Vagina (tissue), 2 donors: ENCODE data around the gene BCAS3. TPM values are rescaled to one million over a fixed set of nuclear protein-coding genes. Genes with fewer than 3 reads are reported as not detected.

Experiments
- DNase-seq, 2 donors: peaks; one replicate each; pipeline ENCODE4 v3.0.0-alpha.2; 2017; ENCODE audit errors: extremely low spot score in 2 of 2
- H3K27ac ChIP-seq: fragments of 200-600 bp; sonication (generic); one replicate; pipeline ENCODE4 v1.5.1; 2019
- H3K27me3 ChIP-seq: fragments of 200-600 bp; sonication (generic); one replicate; pipeline ENCODE4 v1.5.1; 2019
- H3K36me3 ChIP-seq, 2 donors: fragments of 200-600 bp; sonication (generic); one replicate each; pipeline ENCODE4 v1.5.1; 2017 to 2019
- H3K4me1 ChIP-seq: fragments of 200-600 bp; sonication (generic); one replicate; pipeline ENCODE4 v1.5.1; 2019
- H3K4me3 ChIP-seq, 2 donors: fragments of 200-600 bp; sonication (generic); 1 replicate in 1 of 2; 2 replicates in 1 of 2; pipeline ENCODE4 v1.5.1; 2016 to 2019
- H3K9me3 ChIP-seq: fragments of 200-600 bp; sonication (generic); one replicate; pipeline ENCODE4 v1.5.1; 2019
- CTCF ChIP-seq, 3 experiments: fragments of 450-650 bp in 2 of 3; fragments of 200-600 bp in 1 of 3; sonication (generic) in 1 of 3; IDR thresholded peaks; one replicate each; pipeline ENCODE4 v1.5.1; 2017 to 2019; ENCODE audit warnings: antibody characterized with exemption in 3 of 3, mild to moderate bottlenecking in 2 of 3, moderate library complexity in 2 of 3
- POLR2A ChIP-seq, 2 donors: fragments of 450-650 bp; IDR thresholded peaks; one replicate each; pipeline ENCODE4 v1.6.1; 2017; ENCODE audit warnings: antibody characterized with exemption in 2 of 2, mild to moderate bottlenecking in 2 of 2, moderate library complexity in 2 of 2
- POLR2AphosphoS5 ChIP-seq, 2 donors: sonication (generic); formaldehyde crosslinking; IDR thresholded peaks; one replicate each; pipeline ENCODE4 v1.9.0; 2017; ENCODE audit warnings: antibody characterized with exemption in 2 of 2, mild to moderate bottlenecking in 2 of 2, low read depth in 1 of 2; ENCODE audit not compliant: insufficient read depth in 1 of 2
- intact Hi-C: fragments of 100-400 bp; cut with DNase I; formaldehyde crosslinking; loops from one replicate; pipeline ENCODE4 v1.15.1; 2023
- total RNA-seq: library from RNA; depleted of rRNA; stranded (reverse); fragments of >200 nt; gene quantifications from one replicate; pipeline ENCODE4 v1.2.3, GENCODE V29; 2016

BCAS3 gene
- total RNA-seq, 1 donor from 2014 or later: 33.1 TPM

GRCh38 chr17:61048376-61049106 is 370.9 kb downstream of the BCAS3 start:
- intact Hi-C loops: no loop called here
- DNase-seq: no peak
- no peak for TF ChIP-seq POLR2AphosphoS5 (IDR thresholded peaks at IDR 0.05; ENCODE audit: insufficient read depth in 1 of 2, low read depth in 1 of 2)
- no peak for TF ChIP-seq POLR2A (IDR thresholded peaks at IDR 0.05)
- TF ChIP-seq CTCF (IDR thresholded peaks at IDR 0.05): no peak

GRCh38 chr17:61053469-61053868 is 375.8 kb downstream of the BCAS3 start:
- Histone ChIP-seq H3K27ac (no peak overlapping the region), H3K27me3 (no peaks in the 10 kb centered on the region), H3K9me3 (no peaks in the 10 kb centered on the region), H3K36me3 (no peaks in the 10 kb centered on the region), H3K4me1 (no peaks in the 10 kb centered on the region), H3K4me3 (no peak overlapping the region)
- no peak for DNase-seq
- TF ChIP-seq POLR2A (IDR thresholded peaks at IDR 0.05) (no peak), POLR2AphosphoS5 (IDR thresholded peaks at IDR 0.05; ENCODE audit: insufficient read depth in 1 of 2, low read depth in 1 of 2) (no peak), CTCF (IDR thresholded peaks at IDR 0.05) (no peak)
- intact Hi-C loops: no loop called here

More at GRCh38 chr17:61048376-61049106, 370.9 kb downstream of the BCAS3 start:
- Histone ChIP-seq H3K27ac (no peak overlapping the region), H3K9me3 (no peaks in the 10 kb centered on the region), H3K4me1 (no peaks in the 10 kb centered on the region), H3K27me3 (no peaks in the 10 kb centered on the region), H3K4me3 (no peak overlapping the region), H3K36me3 (no peaks in the 10 kb centered on the region)

GRCh38 chr17:61054436-61054835 is 376.8 kb downstream of the BCAS3 start:
- Histone ChIP-seq H3K4me3 (no peak overlapping the region), H3K9me3 (no peaks in the 10 kb centered on the region), H3K27me3 (no peaks in the 10 kb centered on the region), H3K36me3 (no peaks in the 10 kb centered on the region), H3K27ac (no peak overlapping the region), H3K4me1 (no peaks in the 10 kb centered on the region)
- no peak for TF ChIP-seq POLR2A (IDR thresholded peaks at IDR 0.05)
- no peak for TF ChIP-seq POLR2AphosphoS5 (IDR thresholded peaks at IDR 0.05; ENCODE audit: insufficient read depth in 1 of 2, low read depth in 1 of 2)
- TF ChIP-seq CTCF (IDR thresholded peaks at IDR 0.05): no peak
- intact Hi-C loops: no loop called here
- DNase-seq: no peak

- intact Hi-C loops: no loop called here
- no peak for DNase-seq
- Histone ChIP-seq H3K4me3 (no peak overlapping the region), H3K9me3 (no peaks in the 10 kb centered on the region), H3K27me3 (no peaks in the 10 kb centered on the region), H3K36me3 (no peaks in the 10 kb centered on the region), H3K27ac (no peak overlapping the region), H3K4me1 (no peaks in the 10 kb centered on the region)
- TF ChIP-seq POLR2A (IDR thresholded peaks at IDR 0.05) (no peak), POLR2AphosphoS5 (IDR thresholded peaks at IDR 0.05; ENCODE audit: insufficient read depth in 1 of 2, low read depth in 1 of 2) (no peak), CTCF (IDR thresholded peaks at IDR 0.05) (no peak)
Measured at GRCh38 chr17:61057257-61057656, 379.6 kb downstream of the BCAS3 start.

GRCh38 chr17:61058066-61058465 is 380.4 kb downstream of the BCAS3 start:
- Histone ChIP-seq H3K36me3 (no peaks in the 10 kb centered on the region), H3K4me3 (no peak overlapping the region), H3K4me1 (no peaks in the 10 kb centered on the region), H3K27ac (no peak overlapping the region), H3K9me3 (no peaks in the 10 kb centered on the region), H3K27me3 (no peaks in the 10 kb centered on the region)
- TF ChIP-seq POLR2AphosphoS5 (IDR thresholded peaks at IDR 0.05; ENCODE audit: insufficient read depth in 1 of 2, low read depth in 1 of 2) (no peak), POLR2A (IDR thresholded peaks at IDR 0.05) (no peak), CTCF (IDR thresholded peaks at IDR 0.05) (no peak)
- no peak for DNase-seq
- intact Hi-C loops: no loop called here
